H1 (cell line): Measurements from ENCODE around the gene DCLRE1B. TPM values are rescaled to one million over a fixed set of nuclear protein-coding genes. Genes with fewer than 3 reads are reported as not detected.

ENCODE experiments used
- CTCF ChIA-PET: fragments of 300-600 bp; sonication (Branson Sonifier 250); formaldehyde crosslinking; loops from one replicate; lab custom pipeline; 2021; ENCODE audit not compliant: partially characterized antibody; lab: Charles Lee
- POLR2A ChIA-PET: fragments of 300-600 bp; sonication (Branson Sonifier 250); formaldehyde crosslinking; loops from one replicate; lab custom pipeline; 2021; ENCODE audit warnings: inconsistent platforms; ENCODE audit not compliant: partially characterized antibody; lab: Charles Lee
- DNase-seq, 2 experiments: peaks; one replicate each; pipeline versions ENCODE4 v3.0.0 to v3.0.0-alpha.2; 2010 to 2022; ENCODE audit warnings: low spot score in 2 of 2, low read depth in 1 of 2, mixed read lengths in 1 of 2
- FAIRE-seq: peaks from 2 replicates; lab custom pipeline; 2011; peaks lifted over from hg19 to GRCh38; lab: Jason Lieb, UNC
- H2AFZ ChIP-seq: 2 replicates; pipeline ENCODE4 v1.8.1; 2012; ENCODE audit warnings: low read length, inconsistent platforms
- H2AK5ac ChIP-seq: 2 replicates; pipeline ENCODE4 v1.6.1; 2013; ENCODE audit warnings: low read depth, low read length
- H2BK120ac ChIP-seq: replicated peaks from 2 replicates; pipeline ENCODE3; 2013; ENCODE audit warnings: low read depth, low read length, inconsistent platforms
- H2BK12ac ChIP-seq: 2 replicates; pipeline ENCODE4 v1.6.1; 2013; ENCODE audit warnings: low read depth, low read length
- H2BK15ac ChIP-seq: 2 replicates; pipeline ENCODE4 v1.6.1; 2013; ENCODE audit warnings: low read length
- H2BK20ac ChIP-seq: 2 replicates; pipeline ENCODE4 v1.6.1; 2013; ENCODE audit warnings: low read length
- H2BK5ac ChIP-seq: 2 replicates; pipeline ENCODE4 v1.6.1; 2013; ENCODE audit warnings: low read depth, low read length
- H3K14ac ChIP-seq: 2 replicates; pipeline ENCODE4 v1.6.1; 2013; ENCODE audit warnings: inconsistent platforms; ENCODE audit not compliant: insufficient read length
- H3K18ac ChIP-seq: 2 replicates; pipeline ENCODE4 v1.6.1; 2013; ENCODE audit warnings: low read length; ENCODE audit errors: extremely low read depth
- H3K23ac ChIP-seq: 2 replicates; pipeline ENCODE4 v1.6.1; 2013; ENCODE audit warnings: inconsistent platforms; ENCODE audit not compliant: insufficient read length
- H3K23me2 ChIP-seq: 2 replicates; pipeline ENCODE4 v1.6.1; 2013; ENCODE audit warnings: low read depth, low read length
- H3K27ac ChIP-seq: 2 replicates; pipeline ENCODE4 v1.6.1; 2011; ENCODE audit warnings: low read depth, low read length, inconsistent platforms
- H3K27me3 ChIP-seq, 4 experiments: replicated peaks in 1 of 4; 1 replicate in 1 of 4; 2 replicates in 3 of 4; pipeline versions ENCODE4 v1.6.1 to v1.8.1; 2011 to 2013; ENCODE audit warnings: low read length in 3 of 4, mild to moderate bottlenecking in 3 of 4, inconsistent platforms in 2 of 4, mixed read lengths in 2 of 4, moderate library complexity in 1 of 4; ENCODE audit not compliant: control insufficient read depth in 3 of 4, insufficient read depth in 3 of 4; ENCODE audit errors: extremely low read depth in 1 of 4
- H3K36me3 ChIP-seq, 4 experiments: 2 replicates each; pipeline versions ENCODE4 v1.6.1 to v1.8.1; 2011 to 2013; ENCODE audit warnings: mild to moderate bottlenecking in 4 of 4, low read length in 3 of 4, moderate library complexity in 2 of 4, control low read depth in 1 of 4, inconsistent platforms in 1 of 4; ENCODE audit not compliant: insufficient read depth in 4 of 4, control insufficient read depth in 2 of 4
- H3K4ac ChIP-seq: replicated peaks from 2 replicates; pipeline ENCODE3; 2013; ENCODE audit warnings: low read length, low read depth, mixed read lengths, inconsistent platforms; ENCODE audit not compliant: insufficient read length
- H3K4me1 ChIP-seq, 4 experiments: replicated peaks in 1 of 4; 1 replicate in 1 of 4; 2 replicates in 3 of 4; pipeline versions ENCODE4 v1.6.1 to v1.8.1; 2011 to 2013; ENCODE audit warnings: low read length in 3 of 4, inconsistent platforms in 2 of 4, mixed read lengths in 1 of 4; ENCODE audit not compliant: insufficient read depth in 4 of 4, control insufficient read depth in 3 of 4
- H3K4me2 ChIP-seq, 2 experiments: 2 replicates each; pipeline versions ENCODE4 v1.6.1 to v1.8.1; 2011 to 2013; ENCODE audit warnings: low read depth in 2 of 2, low read length in 2 of 2, control low read depth in 1 of 2, inconsistent platforms in 1 of 2, mild to moderate bottlenecking in 1 of 2; ENCODE audit not compliant: insufficient read depth in 1 of 2
- H3K4me3 ChIP-seq, 4 experiments: fragments of 200-600, 300-600 bp in 1 of 4; sonication (generic), shearing (Covaris generic), sonication (Bioruptor Twin) in 1 of 4; 2 replicates each; pipeline versions ENCODE4 v1.5.1 to v1.8.1; 2011 to 2016; ENCODE audit warnings: low read length in 4 of 4, low read depth in 3 of 4, control low read depth in 2 of 4, inconsistent platforms in 2 of 4, mild to moderate bottlenecking in 2 of 4, mixed read lengths in 1 of 4, moderate library complexity in 1 of 4; ENCODE audit not compliant: insufficient read depth in 2 of 4; ENCODE audit errors: extremely low read depth in 1 of 4
- H3K56ac ChIP-seq: replicated peaks from 2 replicates; pipeline ENCODE3; 2013; ENCODE audit warnings: low read depth, mild to moderate bottlenecking, mixed read lengths, low read length, inconsistent platforms; ENCODE audit not compliant: insufficient read length
- H3K79me1 ChIP-seq: 2 replicates; pipeline ENCODE4 v1.6.1; 2013; ENCODE audit warnings: low read depth, low read length, control low read depth
- H3K79me2 ChIP-seq, 2 experiments: 2 replicates each; pipeline versions ENCODE4 v1.6.1 to v1.8.1; 2012 to 2013; ENCODE audit warnings: low read length in 2 of 2, mild to moderate bottlenecking in 2 of 2, inconsistent platforms in 1 of 2; ENCODE audit not compliant: insufficient read depth in 2 of 2, control insufficient read depth in 1 of 2
- H3K9ac ChIP-seq, 4 experiments: replicated peaks in 1 of 4; 1 replicate in 1 of 4; 2 replicates in 3 of 4; pipeline versions ENCODE4 v1.6.1 to v1.8.1; 2011 to 2013; ENCODE audit warnings: low read depth in 3 of 4, low read length in 3 of 4, control low read depth in 2 of 4, mild to moderate bottlenecking in 2 of 4, moderate library complexity in 2 of 4, inconsistent platforms in 1 of 4; ENCODE audit errors: extremely low read depth in 1 of 4
- H3K9me3 ChIP-seq, 2 experiments: 2 replicates each; pipeline versions ENCODE4 v1.6.1 to v1.8.1; 2012 to 2013; ENCODE audit warnings: mild to moderate bottlenecking in 2 of 2, moderate library complexity in 2 of 2, control low read depth in 1 of 2, inconsistent platforms in 1 of 2, low read depth in 1 of 2, low read length in 1 of 2, mixed read lengths in 1 of 2; ENCODE audit not compliant: insufficient read depth in 2 of 2
- H4K20me1 ChIP-seq, 2 experiments: replicated peaks in 1 of 2; 2 replicates each; pipeline versions ENCODE3 to v1.8.1; 2011 to 2013; ENCODE audit warnings: inconsistent platforms in 2 of 2, low read length in 2 of 2, mild to moderate bottlenecking in 1 of 2; ENCODE audit not compliant: insufficient read depth in 2 of 2, control insufficient read depth in 1 of 2
- H4K5ac ChIP-seq: 2 replicates; pipeline ENCODE4 v1.6.1; 2013; ENCODE audit warnings: low read length, low read depth, mixed read lengths, inconsistent platforms; ENCODE audit not compliant: insufficient read length
- H4K8ac ChIP-seq: 2 replicates; pipeline ENCODE4 v1.8.0; 2013; ENCODE audit warnings: mild to moderate bottlenecking, moderate library complexity, low read length, inconsistent platforms; ENCODE audit not compliant: insufficient read depth; ENCODE audit errors: extremely low read depth
- H4K91ac ChIP-seq: replicated peaks from 2 replicates; pipeline ENCODE3; 2013; ENCODE audit warnings: low read length, mixed read lengths, inconsistent platforms; ENCODE audit not compliant: insufficient read length
- ASH2L ChIP-seq: fragments of 200-600, 300-600 bp; sonication (generic); IDR thresholded peaks from one replicate; pipeline ENCODE4 v1.7.1; 2017; ENCODE audit warnings: low read length
- CBX5 ChIP-seq: fragments of 300-800, 300-1000 bp; sonication (generic); IDR thresholded peaks from 2 replicates; pipeline ENCODE4 v1.7.1; 2016; ENCODE audit warnings: antibody characterized with exemption, low read length, low read depth
- CHD1 ChIP-seq: IDR thresholded peaks from 2 replicates; pipeline ENCODE4 v1.6.1; 2012; ENCODE audit warnings: low read depth, low read length, improper control_type of control experiment
- FOSL1 ChIP-seq: IDR thresholded peaks from 2 replicates; pipeline ENCODE4 v1.6.1; 2011; ENCODE audit warnings: mild to moderate bottlenecking, low read depth, low read length, moderate library complexity; ENCODE audit not compliant: insufficient read depth
- GTF2F1 ChIP-seq: IDR thresholded peaks from 2 replicates; pipeline ENCODE4 v1.6.1; 2012; ENCODE audit warnings: low read depth, low read length, improper control_type of control experiment, borderline replicate concordance
- NANOG ChIP-seq: IDR thresholded peaks from 2 replicates; pipeline ENCODE4 v1.6.1; 2011; ENCODE audit warnings: low read length, low read depth, mild to moderate bottlenecking, inconsistent platforms; ENCODE audit not compliant: insufficient read depth, poor library complexity, severe bottlenecking
- NRF1 ChIP-seq: IDR thresholded peaks from 2 replicates; pipeline ENCODE4 v1.6.1; 2011; ENCODE audit warnings: mild to moderate bottlenecking, low read depth, low read length, improper control_type of control experiment
- PHF8 ChIP-seq: fragments of 200-600 bp; sonication (generic); conservative IDR thresholded peaks from 2 replicates; pipeline ENCODE4 v1.7.1; 2012; ENCODE audit warnings: low read depth, mild to moderate bottlenecking, inconsistent platforms, low read length, moderate library complexity
- POLR2A ChIP-seq, 2 experiments: IDR thresholded peaks; 1 replicate in 1 of 2; 2 replicates in 1 of 2; pipeline ENCODE4 v1.6.1; 2011; ENCODE audit warnings: low read depth in 2 of 2, low read length in 2 of 2, mild to moderate bottlenecking in 2 of 2; ENCODE audit errors: control extremely low read depth in 1 of 2
- RNF2 ChIP-seq: fragments of 200-900, 300-1000 bp; sonication (generic); IDR thresholded peaks from 2 replicates; pipeline ENCODE4 v1.7.1; 2016; ENCODE audit warnings: borderline replicate concordance, low read depth, mild to moderate bottlenecking, antibody characterized with exemption, low read length; ENCODE audit not compliant: poor library complexity, severe bottlenecking; ENCODE audit errors: missing control alignments
- SAP30 ChIP-seq: fragments of 300-600 bp; sonication (generic); IDR thresholded peaks from 2 replicates; pipeline ENCODE4 v1.7.1; 2012; ENCODE audit warnings: low read length, moderate library complexity, mild to moderate bottlenecking, inconsistent platforms; ENCODE audit not compliant: insufficient read depth, insufficient replicate concordance
- SIN3A ChIP-seq, 2 experiments: IDR thresholded peaks in 1 of 2; conservative IDR thresholded peaks in 1 of 2; 2 replicates each; pipeline ENCODE4 v1.6.1; 2011 to 2012; ENCODE audit warnings: low read length in 2 of 2, improper control_type of control experiment in 1 of 2, low read depth in 1 of 2, mild to moderate bottlenecking in 1 of 2
- WGBS, 2 experiments: shearing (Covaris generic) in 1 of 2; methylation state at CpG; one replicate each; pipeline versions ENCODE4 v1.1.6 to v1.1.7; 2013 to 2015; ENCODE audit warnings: low lambda C conversion rate in 2 of 2, mixed read lengths in 2 of 2, inconsistent platforms in 1 of 2, low coverage in 1 of 2, missing lambda C conversion rate in 1 of 2; ENCODE audit not compliant: insufficient replicate concordance in 2 of 2, insufficient coverage in 1 of 2, insufficient read length in 1 of 2; ENCODE audit errors: extremely low coverage in 1 of 2, missing lambda C conversion rate in 1 of 2; 5-methylcytosine and 5-hydroxymethylcytosine counted together
- polyA plus RNA-seq, 7 experiments: library from polyadenylated mRNA; depleted of rRNA in 3 of 7; stranded (reverse) in 5 of 7; unstranded in 2 of 7; fragments of >200 nt in 5 of 7; fragments of 200-250 nt in 2 of 7; gene quantifications; 1 replicate in 5 of 7; 2 replicates in 1 of 7; 4 replicates in 1 of 7; pipeline versions ENCODE4 v1.2.1 to v1.2.3, GENCODE V29; 2011 to 2013; ENCODE audit warnings: missing spikeins in 2 of 7, mixed read lengths in 2 of 7
- total RNA-seq: library from RNA; stranded (reverse); fragmentation: NEBNext Ultra II Directional; extraction: Animal tissue kit (Norgen Biotek cat#: 25700); gene quantifications from 2 replicates; pipeline ENCODE4 v1.2.1, GENCODE V29; 2021

Gene DCLRE1B
- total and polyA plus RNA-seq, 2 of the 8 experiments (the other 6 are each of a cell fraction or from before 2014, with no cell fraction given): 5.5 to 11.0 TPM

DNA sequence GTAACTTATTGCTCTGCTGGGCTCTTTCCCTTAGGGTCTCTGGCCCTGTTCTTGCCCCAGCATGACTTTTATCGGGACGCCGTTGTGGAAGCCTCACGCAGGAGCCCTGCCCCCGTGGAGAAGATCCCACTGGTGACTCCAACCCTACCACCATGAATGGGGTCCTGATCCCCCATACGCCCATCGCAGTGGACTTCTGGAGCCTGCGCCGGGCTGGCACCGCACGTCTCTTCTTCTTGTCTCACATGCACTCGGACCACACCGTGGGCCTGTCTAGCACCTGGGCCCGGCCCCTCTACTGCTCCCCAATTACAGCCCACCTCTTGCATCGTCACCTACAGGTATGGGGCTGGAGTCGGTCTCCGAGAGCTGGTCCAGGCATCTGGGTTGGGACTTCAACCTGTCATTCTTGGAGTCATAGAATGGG is 322 bp downstream of the DCLRE1B start:
- ChIA-PET CTCF (interaction anchor here (0.7 to 3.7 kb wide), 5 partner anchors 24 to 516 kb away, joined by 3 to 20 read pairs (median 4); partner anchors contain the start of genes HIPK1 and MAGI3), POLR2A (interaction anchor here (0.8 to 3.8 kb wide), 8 partner anchors 9 to 146 kb away, joined by 3 to 66 read pairs (median 4); partner anchors contain the start of genes HIPK1, PHTF1 and RSBN1)
- Histone ChIP-seq H3K23me2 (peaks cover 7% of the 10 kb centered on the region), H4K5ac (peak overlapping the region; percentile 1), H3K9ac (peak overlapping the region in 3 of 4 experiments; percentile 24 to 70 (median 65); a peak in 6 of 7 replicates), H3K27ac (no peak overlapping the region), H3K23ac (no peak overlapping the region), H2BK120ac (no peak overlapping the region), H3K56ac (no peak overlapping the region), H3K4me3 (peak overlapping the region; percentile 59 to 99 (median 92)), H3K4ac (no peak overlapping the region), H4K20me1 (no peaks in the 10 kb centered on the region), H2BK20ac (no peak overlapping the region), H2BK15ac (no peak overlapping the region), H3K18ac (peak overlapping the region; percentile 79; the same call in 1 of the 2 replicates), H3K79me1 (0 out of 2 replicates have a peak, but pooled peaks cover 2% of the 10 kb centered on the region), H3K4me2 (peak overlapping the region; percentile 52 to 66), H3K4me1 (peaks cover 0 to 3% (median under 1%) of the 10 kb centered on the region in 4 experiments; a peak in 5 of 7 replicates), H3K36me3 (peaks cover 0 to 17% (median 6%) of the 10 kb centered on the region in 4 experiments; a peak in 5 of 8 replicates), H3K79me2 (peaks cover 0 to 2% of the 10 kb centered on the region in 2 experiments; a peak in 1 of 4 replicates), H3K9me3 (no peaks in the 10 kb centered on the region), H4K91ac (no peak overlapping the region), H2BK5ac (peak overlapping the region; percentile 35; the same call in 1 of the 2 replicates), H4K8ac (peak overlapping the region; percentile 60; the same call in 1 of the 2 replicates), H3K14ac (no peak overlapping the region), H2AFZ (peak overlapping the region; percentile 96), H2BK12ac (no peak overlapping the region), H2AK5ac (no peak overlapping the region), H3K27me3 (no peaks in the 10 kb centered on the region)
- FAIRE-seq (no peak), DNase-seq (peak in 1 of 2 experiments; percentile 73)
- WGBS, 2 experiments: 3% methylated on average over 17 of the region's 17 CpGs; no CpG with 5 or more reads in 1 of the 2 experiments
- TF ChIP-seq PHF8: peak; percentile 72
- TF ChIP-seq CBX5: no peak
- TF ChIP-seq POLR2A (IDR thresholded peaks at IDR 0.05; ENCODE audit: control extremely low read depth in 1 of 2, low read depth in 2 of 2, low read length in 2 of 2): no peak
- no peak for TF ChIP-seq RNF2
- no peak for TF ChIP-seq CHD1
- TF ChIP-seq GTF2F1: no peak
- TF ChIP-seq NRF1: no peak
- no peak for TF ChIP-seq SIN3A (conservative IDR thresholded peaks at IDR 0.05 in 1 of 2, IDR thresholded peaks at IDR 0.05 in 1 of 2; ENCODE audit: low read depth in 1 of 2, low read length in 2 of 2)
- no peak for TF ChIP-seq NANOG
- TF ChIP-seq SAP30: peak; percentile 98
- TF ChIP-seq FOSL1: no peak
- peak; percentile 87 for TF ChIP-seq ASH2L
